HG03442 (cell line): Measurements from ENCODE around the gene RAB10.
"Not testable (repeated sequence)": the region's sequence is repeated elsewhere in the genome, so short reads cannot be mapped to it uniquely, and the experiment has no call there.

ENCODE experiments used
- ATAC-seq: cut with Tn5 transposase; IDR thresholded peaks from one replicate; pipeline ENCODE4 v1.9.1; 2021; ENCODE audit warnings: mild to moderate bottlenecking, moderate library complexity; ENCODE audit not compliant: unreplicated experiment

The RAB10 gene

GRCh38 chr2:26086779-26087178 lies 52.9 kb downstream of the RAB10 start:
- no peak for ATAC-seq

- ATAC-seq = no peak
Observed at GRCh38 chr2:26088038-26088643, 54.3 kb downstream of the RAB10 start.

- not testable (repeated sequence) for ATAC-seq
Observed at GRCh38 chr2:26088931-26089330, 55.0 kb downstream of the RAB10 start.

GRCh38 chr2:26089337-26089736 lies 55.5 kb downstream of the RAB10 start:
- ATAC-seq = no peak

- ATAC-seq = no peak
Observed at GRCh38 chr2:26095758-26096157, 61.9 kb downstream of the RAB10 start.

GRCh38 chr2:26099933-26100332 lies 66.0 kb downstream of the RAB10 start:
- no peak for ATAC-seq

- no peak for ATAC-seq
Observed at GRCh38 chr2:26100384-26100783, 66.5 kb downstream of the RAB10 start.

- ATAC-seq = no peak
Observed at GRCh38 chr2:26103752-26104151, 69.9 kb downstream of the RAB10 start.

- ATAC-seq = not testable (repeated sequence)
Observed at GRCh38 chr2:26108701-26109100, 74.8 kb downstream of the RAB10 start.

GRCh38 chr2:26112201-26112600 lies 78.3 kb downstream of the RAB10 start:
- ATAC-seq = no peak

- ATAC-seq = no peak
Observed at GRCh38 chr2:26114151-26114550, 80.3 kb downstream of the RAB10 start.

GRCh38 chr2:26118682-26119081 lies 84.8 kb downstream of the RAB10 start:
- ATAC-seq = no peak

- no peak for ATAC-seq
Observed at GRCh38 chr2:26119521-26119920, 85.6 kb downstream of the RAB10 start.

- ATAC-seq = no peak
Observed at GRCh38 chr2:26122630-26123029, 88.7 kb downstream of the RAB10 start.

GRCh38 chr2:26123426-26123825 lies 89.5 kb downstream of the RAB10 start:
- no peak for ATAC-seq

GRCh38 chr2:26126074-26126473 lies 92.2 kb downstream of the RAB10 start:
- ATAC-seq = no peak

- ATAC-seq = no peak
Observed at GRCh38 chr2:26128176-26128575, 94.3 kb downstream of the RAB10 start.

- ATAC-seq = no peak
Observed at GRCh38 chr2:26130763-26131162, 96.9 kb downstream of the RAB10 start.

GRCh38 chr2:26136451-26136850 lies 102.6 kb downstream of the RAB10 start:
- ATAC-seq = no peak

GRCh38 chr2:26139269-26140183 lies 105.6 kb downstream of the RAB10 start:
- no peak for ATAC-seq

GRCh38 chr2:26141145-26141769 lies 107.4 kb downstream of the RAB10 start:
- ATAC-seq = no peak

- ATAC-seq = no peak
Observed at GRCh38 chr2:26144031-26144430, 110.1 kb downstream of the RAB10 start.
